Liver (tissue), 9 donors: Measurements from ENCODE around the gene UHMK1. TPM values are rescaled to one million over a fixed set of nuclear protein-coding genes. Genes with fewer than 3 reads are reported as not detected.

Source experiments
- DNase-seq: peaks from one replicate; pipeline ENCODE4 v3.0.0-alpha.2; 2017; ENCODE audit warnings: low spot score
- H3K27ac ChIP-seq, 2 donors: one replicate each; pipeline ENCODE4 v1.7.0; 2013; ENCODE audit warnings: inconsistent platforms in 2 of 2, low read length in 2 of 2, control low read depth in 1 of 2, low read depth in 1 of 2, mild to moderate bottlenecking in 1 of 2
- H3K27me3 ChIP-seq, 4 donors: one replicate each; pipeline versions ENCODE4 v1.6.1 to v1.7.0; 2013; ENCODE audit warnings: low read length in 3 of 4, inconsistent platforms in 1 of 4, mild to moderate bottlenecking in 1 of 4, moderate library complexity in 1 of 4; ENCODE audit not compliant: control insufficient read depth in 4 of 4, insufficient read depth in 4 of 4
- H3K36me3 ChIP-seq, 4 donors: one replicate each; pipeline versions ENCODE4 v1.6.1 to v1.7.0; 2013; ENCODE audit warnings: low read length in 3 of 4, mild to moderate bottlenecking in 3 of 4, low read depth in 1 of 4, moderate library complexity in 1 of 4; ENCODE audit not compliant: control insufficient read depth in 4 of 4, insufficient read depth in 3 of 4
- H3K4me1 ChIP-seq, 4 donors: one replicate each; pipeline versions ENCODE4 v1.6.1 to v1.7.0; 2013; ENCODE audit warnings: low read length in 3 of 4, mild to moderate bottlenecking in 3 of 4, moderate library complexity in 1 of 4; ENCODE audit not compliant: control insufficient read depth in 4 of 4, insufficient read depth in 4 of 4
- H3K4me3 ChIP-seq, 3 donors: one replicate each; pipeline versions ENCODE4 v1.6.1 to v1.7.0; 2013; ENCODE audit warnings: low read length in 3 of 3, control low read depth in 1 of 3, low read depth in 1 of 3, mild to moderate bottlenecking in 1 of 3
- H3K9ac ChIP-seq, 2 donors: one replicate each; pipeline ENCODE4 v1.7.0; 2013; ENCODE audit warnings: low read length in 2 of 2, mild to moderate bottlenecking in 2 of 2, moderate library complexity in 2 of 2, control low read depth in 1 of 2, low read depth in 1 of 2
- H3K9me3 ChIP-seq, 4 donors: one replicate each; pipeline versions ENCODE4 v1.6.1 to v1.7.0; 2013; ENCODE audit warnings: low read length in 3 of 4; ENCODE audit not compliant: control insufficient read depth in 4 of 4
- ATF3 ChIP-seq: IDR thresholded peaks from 2 replicates; pipeline ENCODE4 v1.6.1; 2016; ENCODE audit warnings: antibody characterized with exemption
- CTCF ChIP-seq: fragments of 150-350 bp; IDR thresholded peaks from 2 replicates; pipeline ENCODE4 v1.5.1; 2017; ENCODE audit warnings: improper control_type of control experiment, low read depth, low read length; ENCODE audit not compliant: missing input control
- EGR1 ChIP-seq, 2 donors: IDR thresholded peaks; 2 replicates each; pipeline ENCODE4 v1.6.1; 2016 to 2018; ENCODE audit warnings: antibody characterized with exemption in 2 of 2, low read depth in 2 of 2
- FOXA1 ChIP-seq: IDR thresholded peaks from 2 replicates; pipeline ENCODE4 v1.6.1; 2016; ENCODE audit warnings: antibody characterized with exemption
- FOXA2 ChIP-seq: IDR thresholded peaks from 2 replicates; pipeline ENCODE4 v1.6.1; 2016; ENCODE audit warnings: antibody characterized with exemption
- HNF4A ChIP-seq, 2 donors: conservative IDR thresholded peaks; 2 replicates each; pipeline ENCODE4 v1.6.1; 2016; ENCODE audit warnings: antibody characterized with exemption in 2 of 2, mild to moderate bottlenecking in 2 of 2
- HNF4G ChIP-seq: IDR thresholded peaks from 2 replicates; pipeline ENCODE4 v1.6.1; 2016; ENCODE audit warnings: antibody characterized with exemption
- JUND ChIP-seq, 2 donors: IDR thresholded peaks; 2 replicates each; pipeline ENCODE4 v1.6.1; 2016; ENCODE audit warnings: antibody characterized with exemption in 2 of 2
- MAX ChIP-seq: IDR thresholded peaks from 2 replicates; pipeline ENCODE4 v1.6.1; 2016; ENCODE audit warnings: antibody characterized with exemption
- NR2F2 ChIP-seq: IDR thresholded peaks from 2 replicates; pipeline ENCODE4 v1.6.1; 2016; ENCODE audit warnings: antibody characterized with exemption
- RAD21 ChIP-seq, 2 donors: IDR thresholded peaks; 2 replicates each; pipeline ENCODE4 v1.6.1; 2016; ENCODE audit warnings: antibody characterized with exemption in 2 of 2, mild to moderate bottlenecking in 2 of 2
- REST ChIP-seq: IDR thresholded peaks from 2 replicates; pipeline ENCODE4 v1.6.1; 2016; ENCODE audit warnings: antibody characterized with exemption, mild to moderate bottlenecking
- RXRA ChIP-seq, 2 donors: IDR thresholded peaks; 2 replicates each; pipeline ENCODE4 v1.6.1; 2017 to 2018; ENCODE audit warnings: antibody characterized with exemption in 2 of 2, mild to moderate bottlenecking in 1 of 2
- SP1 ChIP-seq: IDR thresholded peaks from 2 replicates; pipeline ENCODE4 v1.6.1; 2018; ENCODE audit warnings: antibody characterized with exemption, mild to moderate bottlenecking
- TAF1 ChIP-seq: conservative IDR thresholded peaks from 2 replicates; pipeline ENCODE4 v1.6.1; 2016; ENCODE audit warnings: antibody characterized with exemption, mild to moderate bottlenecking
- YY1 ChIP-seq: IDR thresholded peaks from 2 replicates; pipeline ENCODE4 v1.6.1; 2016; ENCODE audit warnings: antibody characterized with exemption, mild to moderate bottlenecking
- ZBTB33 ChIP-seq: IDR thresholded peaks from 2 replicates; pipeline ENCODE4 v1.6.1; 2016; ENCODE audit warnings: antibody characterized with exemption
- WGBS: extraction: QIAGEN DNeasy Blood & Tissue Kit; methylation state at CpG from one replicate; pipeline ENCODE4 v1.1.7; 2013; 5-methylcytosine and 5-hydroxymethylcytosine counted together
- polyA plus RNA-seq, 2 donors: library from polyadenylated mRNA; stranded (reverse) in 1 of 2; unstranded in 1 of 2; fragments of 200-250 nt in 1 of 2; fragments of >200 nt in 1 of 2; fragmentation: Nextera tagmentation in 1 of 2; extraction: Ambion mirVana in 1 of 2; gene quantifications; one replicate each; pipeline versions ENCODE4 v1.2.1 to v1.2.3, GENCODE V29; 2013 to 2015
- total RNA-seq, 2 donors: library from RNA; depleted of rRNA; stranded (reverse); fragments of >200 nt; gene quantifications; one replicate each; pipeline ENCODE4 v1.2.3, GENCODE V29; 2014
- donor health status: healthy.
- donor health status: healthy.
- donor health status: healthy.
- donor health status: healthy.
- donor health status: healthy.

Gene UHMK1
- total and polyA plus RNA-seq, 4 donors, result 15.8 to 64.3 (median 36.9) TPM

- Histone ChIP-seq H3K4me1 (peaks cover 3 to 34% (median 16%) of the 10 kb centered on the region in 4 donors), H3K4me3 (peak overlapping the region; percentile 71 to 99 (median 80)), H3K36me3 (no peaks in the 10 kb centered on the region), H3K27ac (peak overlapping the region; percentile 97 to 98), H3K9me3 (no peaks in the 10 kb centered on the region), H3K9ac (peak overlapping the region in 1 of 2 donors; percentile 63), H3K27me3 (no peaks in the 10 kb centered on the region)
- TF ChIP-seq MAX (peak; percentile 17), FOXA2 (peak; percentile 93), FOXA1 (peak; percentile 91), REST (no peak), YY1 (peak; percentile 86), RAD21 (IDR thresholded peaks at IDR 0.05) (no peak), HNF4A (conservative IDR thresholded peaks at IDR 0.05) (peak; percentile 61 to 72), CTCF (no peak), JUND (IDR thresholded peaks at IDR 0.05) (peak in 1 of 2 donors; percentile 51), NR2F2 (peak; percentile 89), ATF3 (peak; percentile 17), SP1 (peak; percentile 79), RXRA (IDR thresholded peaks at IDR 0.05) (peak; percentile 91 to 93), HNF4G (peak; percentile 25)
- 25% methylated on average over 9 of the region's 9 CpGs for whole genome bisulfite sequencing
- DNase-seq, result no peak
These were observed 62.9 kb downstream of the UHMK1 start for GRCh38 chr1:162560303-162561036.

GRCh38 chr1:162561037-162561615 is 63.5 kb downstream of the UHMK1 start:
- peak; percentile 98 for DNase-seq
- peak overlapping the region in 1 of 2 donors; percentile 63 for H3K9ac ChIP-seq
- H3K4me1 ChIP-seq, result peaks cover 5 to 39% (median 16%) of the 10 kb centered on the region in 4 donors
- H3K36me3 ChIP-seq, result peaks cover 0 to 3% (median 0%) of the 10 kb centered on the region in 4 donors
- peak overlapping the region; percentile 71 to 99 (median 80) for H3K4me3 ChIP-seq
- WGBS, result under 1% methylated on average over 53 of the region's 53 CpGs
- H3K9me3 ChIP-seq, result no peaks in the 10 kb centered on the region
- peak; percentile 88 for TF ChIP-seq REST
- TF ChIP-seq YY1, result peak; percentile 63
- no peak for TF ChIP-seq HNF4A (conservative IDR thresholded peaks at IDR 0.05)
- no peak for TF ChIP-seq RAD21 (IDR thresholded peaks at IDR 0.05)
- TF ChIP-seq FOXA2, result no peak
- no peak for TF ChIP-seq ZBTB33
- TF ChIP-seq JUND (IDR thresholded peaks at IDR 0.05), result peak in 1 of 2 donors; percentile 2
- peak in 1 of 2 donors; percentile 59 for TF ChIP-seq EGR1 (IDR thresholded peaks at IDR 0.05; ENCODE audit: low read depth in 2 of 2)
- TF ChIP-seq MAX, result peak; percentile 27
- TF ChIP-seq TAF1, result peak; percentile 53
- no peak for TF ChIP-seq NR2F2
- TF ChIP-seq FOXA1, result peak; percentile 12
- no peaks in the 10 kb centered on the region for H3K27me3 ChIP-seq
- H3K27ac ChIP-seq, result peak overlapping the region; percentile 97 to 98
